RWPE1 (cell line): ENCODE measurements around the gene PTPN4.

Experiments used
- CTCF ChIA-PET: fragments of 350-600 bp; sonication (Branson Sonifier 250); formaldehyde crosslinking; extraction: SDS; loops from one replicate; lab custom pipeline; 2021; lab: Yijun Ruan, JAX
- POLR2A ChIA-PET: fragments of 400-600 bp; formaldehyde crosslinking; extraction: SDS; loops from one replicate; lab custom pipeline; 2020; ENCODE audit warnings: antibody characterized with exemption; ENCODE audit not compliant: low non-redundant PET; lab: Yijun Ruan, JAX
- DNase-seq: peaks from one replicate; pipeline ENCODE4 v3.0.0; 2012; ENCODE audit warnings: low spot score
- H3K27ac ChIP-seq: fragments of 450-650 bp; 2 replicates; pipeline ENCODE4 v1.5.1; 2017
- CTCF ChIP-seq: fragments of 450-650 bp; conservative IDR thresholded peaks from 2 replicates; pipeline ENCODE4 v1.5.1; 2017; ENCODE audit warnings: low read depth, mild to moderate bottlenecking

The PTPN4 gene

GRCh38 chr2:119721462-119721861, 38.3 kb upstream of the PTPN4 start:
- no peak for TF ChIP-seq CTCF
- DNase-seq: no peak
- no peak overlapping the region for H3K27ac ChIP-seq
- ChIA-PET CTCF (interaction anchor here (0.9 kb wide), 1 partner anchor 410 kb away, joined by 3 read pairs; no protein-coding TSS in a partner anchor), POLR2A (no interaction called here)

- CTCF ChIA-PET: no interaction called here
These were observed 37.8 kb upstream of the PTPN4 start for GRCh38 chr2:119721904-119722303.

GRCh38 chr2:119723186-119723585, 36.5 kb upstream of the PTPN4 start:
- POLR2A ChIA-PET: no interaction called here

More at GRCh38 chr2:119721904-119722303, 37.8 kb upstream of the PTPN4 start:
- no peak for DNase-seq
- no peak overlapping the region for H3K27ac ChIP-seq
- POLR2A ChIA-PET: no interaction called here
- no peak for TF ChIP-seq CTCF

GRCh38 chr2:119723784-119724467, 35.8 kb upstream of the PTPN4 start:
- TF ChIP-seq CTCF: no peak

More at GRCh38 chr2:119723186-119723585, 36.5 kb upstream of the PTPN4 start:
- no peak overlapping the region for H3K27ac ChIP-seq
- CTCF ChIA-PET: no interaction called here
- no peak for TF ChIP-seq CTCF
- no peak for DNase-seq

GRCh38 chr2:119724656-119725485, 34.9 kb upstream of the PTPN4 start:
- no peak overlapping the region for H3K27ac ChIP-seq
- DNase-seq: no peak
- TF ChIP-seq CTCF: no peak
- ChIA-PET CTCF (no interaction called here), POLR2A (no interaction called here)

More at GRCh38 chr2:119723784-119724467, 35.8 kb upstream of the PTPN4 start:
- DNase-seq: no peak
- ChIA-PET POLR2A (no interaction called here), CTCF (interaction anchor here (0.7 kb wide), 1 partner anchor 457 kb away, joined by 3 read pairs; no protein-coding TSS in a partner anchor)
- no peak overlapping the region for H3K27ac ChIP-seq

GRCh38 chr2:119727493-119727892, 32.2 kb upstream of the PTPN4 start:
- TF ChIP-seq CTCF: no peak
- no peak overlapping the region for H3K27ac ChIP-seq
- ChIA-PET POLR2A (no interaction called here), CTCF (no interaction called here)
- no peak for DNase-seq
